A673 (cell line): ENCODE data around the gene SCGB1A1. TPM values are rescaled to one million over a fixed set of nuclear protein-coding genes. Genes with fewer than 3 reads are reported as not detected.

ENCODE experiments used
- BruUV-seq: library from RNA; stranded (reverse); fragments of 400-500 nt; replicated peaks from 2 replicates; lab custom pipeline; 2021; lab: Mats Ljungman, UMichigan
- CTCF ChIA-PET: fragments of 300-600 bp; sonication (Branson Sonifier 250); formaldehyde crosslinking; loops from one replicate; lab custom pipeline; 2022; ENCODE audit warnings: antibody characterized with exemption; lab: Charles Lee
- POLR2A ChIA-PET: fragments of 300-600 bp; sonication (Branson Sonifier 250); formaldehyde crosslinking; loops from one replicate; lab custom pipeline; 2022; ENCODE audit warnings: antibody characterized with exemption; ENCODE audit not compliant: low non-redundant PET; lab: Charles Lee
- DNase-seq: peaks from one replicate; pipeline ENCODE4 v3.0.0-alpha.2; 2015; ENCODE audit warnings: low spot score
- H3K27ac ChIP-seq: fragments of 200-600 bp; sonication (generic); 2 replicates; pipeline ENCODE4 v1.5.1; 2016; ENCODE audit warnings: mixed run types, low read depth, mild to moderate bottlenecking, mixed read lengths, antibody characterized with exemption, low read length; ENCODE audit not compliant: poor library complexity, severe bottlenecking
- H3K27me3 ChIP-seq: fragments of 200-600 bp; sonication (generic); replicated peaks from 2 replicates; pipeline ENCODE4 v1.6.1; 2017; ENCODE audit warnings: mixed run types, low read depth, mild to moderate bottlenecking, mixed read lengths, antibody characterized with exemption, low read length; ENCODE audit not compliant: insufficient read depth, poor library complexity
- H3K36me3 ChIP-seq: fragments of 200-600 bp; sonication (generic); 2 replicates; pipeline ENCODE4 v1.6.1; 2016; ENCODE audit warnings: mixed run types, mild to moderate bottlenecking, mixed read lengths, antibody characterized with exemption, low read length; ENCODE audit not compliant: insufficient read depth, poor library complexity, severe bottlenecking
- H3K4me1 ChIP-seq: fragments of 200-600 bp; sonication (generic); 2 replicates; pipeline ENCODE4 v1.6.1; 2017; ENCODE audit warnings: mixed run types, mild to moderate bottlenecking, mixed read lengths, antibody characterized with exemption, low read length; ENCODE audit not compliant: insufficient read depth, poor library complexity, severe bottlenecking
- H3K4me3 ChIP-seq: fragments of 200-600 bp; sonication (generic); 2 replicates; pipeline ENCODE4 v1.5.1; 2016; ENCODE audit warnings: low read depth, mixed run types, mild to moderate bottlenecking, mixed read lengths, low read length; ENCODE audit not compliant: poor library complexity, severe bottlenecking
- H3K9me3 ChIP-seq: fragments of 200-600 bp; sonication (generic); 2 replicates; pipeline ENCODE4 v1.6.1; 2016; ENCODE audit warnings: mixed run types, low read depth, mild to moderate bottlenecking, mixed read lengths, antibody characterized with exemption, low read length; ENCODE audit not compliant: poor library complexity, severe bottlenecking
- EZH2 ChIP-seq: fragments of 200-600 bp; sonication (generic); IDR thresholded peaks from 2 replicates; pipeline ENCODE4 v1.6.1; 2017; ENCODE audit warnings: borderline replicate concordance, low read depth, mild to moderate bottlenecking, mixed read lengths, antibody characterized with exemption, low read length; ENCODE audit not compliant: poor library complexity, severe bottlenecking
- intact Hi-C: fragments of 100-400 bp; cut with micrococcal nuclease; formaldehyde crosslinking; loops from one replicate; pipeline ENCODE4 v1.10.0; 2022; ENCODE audit not compliant: unreplicated experiment
- total RNA-seq: library from RNA; stranded (reverse); gene quantifications from 2 replicates; pipeline ENCODE4 v1.2.3, GENCODE V29; 2021
- TF ChIP-seq, protein P1 (sequence below): fragments of 300-800, 200-600 bp; sonication (generic); conservative IDR thresholded peaks from 2 replicates; pipeline ENCODE4 v1.5.1; 2017; ENCODE audit warnings: low read depth, mild to moderate bottlenecking, antibody characterized with exemption, low read length, moderate library complexity, mixed read lengths

SCGB1A1 gene
- total RNA-seq, 1 experiment from 2014 or later, result not detected

DNA sequence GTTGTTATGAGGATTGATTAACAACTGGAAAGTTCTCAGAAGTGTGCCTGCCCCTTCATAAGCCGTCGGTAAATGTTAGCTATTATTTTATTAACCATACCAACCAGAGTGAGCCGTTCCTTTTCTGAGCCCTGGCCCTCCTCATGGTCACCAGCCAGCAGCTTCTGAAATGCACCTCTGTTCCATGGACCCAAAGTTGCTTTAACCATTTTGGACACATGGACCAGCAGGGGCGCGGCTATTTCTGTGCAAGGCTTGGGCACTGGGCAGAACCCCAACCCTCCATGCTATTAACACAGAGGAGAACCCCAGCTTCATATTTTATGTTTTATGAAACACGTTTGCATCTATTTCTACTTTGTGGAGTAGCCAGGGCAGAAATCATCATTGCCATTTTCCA lies 18.6 kb upstream of the SCGB1A1 start:
- Histone ChIP-seq H3K4me3 (no peak overlapping the region), H3K27me3 (no peaks in the 10 kb centered on the region), H3K4me1 (no peaks in the 10 kb centered on the region), H3K27ac (no peak overlapping the region), H3K9me3 (no peaks in the 10 kb centered on the region), H3K36me3 (no peaks in the 10 kb centered on the region)
- intact Hi-C loops, result no loop called here
- CTCF ChIA-PET, result interaction anchor here (0.6 kb wide), 1 partner anchor 384 kb away, joined by 7 read pairs; no protein-coding TSS in a partner anchor
- no peak for TF ChIP-seq EZH2
- TF ChIP-seq, protein P1, sequence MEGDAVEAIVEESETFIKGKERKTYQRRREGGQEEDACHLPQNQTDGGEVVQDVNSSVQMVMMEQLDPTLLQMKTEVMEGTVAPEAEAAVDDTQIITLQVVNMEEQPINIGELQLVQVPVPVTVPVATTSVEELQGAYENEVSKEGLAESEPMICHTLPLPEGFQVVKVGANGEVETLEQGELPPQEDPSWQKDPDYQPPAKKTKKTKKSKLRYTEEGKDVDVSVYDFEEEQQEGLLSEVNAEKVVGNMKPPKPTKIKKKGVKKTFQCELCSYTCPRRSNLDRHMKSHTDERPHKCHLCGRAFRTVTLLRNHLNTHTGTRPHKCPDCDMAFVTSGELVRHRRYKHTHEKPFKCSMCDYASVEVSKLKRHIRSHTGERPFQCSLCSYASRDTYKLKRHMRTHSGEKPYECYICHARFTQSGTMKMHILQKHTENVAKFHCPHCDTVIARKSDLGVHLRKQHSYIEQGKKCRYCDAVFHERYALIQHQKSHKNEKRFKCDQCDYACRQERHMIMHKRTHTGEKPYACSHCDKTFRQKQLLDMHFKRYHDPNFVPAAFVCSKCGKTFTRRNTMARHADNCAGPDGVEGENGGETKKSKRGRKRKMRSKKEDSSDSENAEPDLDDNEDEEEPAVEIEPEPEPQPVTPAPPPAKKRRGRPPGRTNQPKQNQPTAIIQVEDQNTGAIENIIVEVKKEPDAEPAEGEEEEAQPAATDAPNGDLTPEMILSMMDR, result no peak
- POLR2A ChIA-PET, result no interaction called here
- DNase-seq, result no peak
- no TSS peak for BruUV-seq

DNA sequence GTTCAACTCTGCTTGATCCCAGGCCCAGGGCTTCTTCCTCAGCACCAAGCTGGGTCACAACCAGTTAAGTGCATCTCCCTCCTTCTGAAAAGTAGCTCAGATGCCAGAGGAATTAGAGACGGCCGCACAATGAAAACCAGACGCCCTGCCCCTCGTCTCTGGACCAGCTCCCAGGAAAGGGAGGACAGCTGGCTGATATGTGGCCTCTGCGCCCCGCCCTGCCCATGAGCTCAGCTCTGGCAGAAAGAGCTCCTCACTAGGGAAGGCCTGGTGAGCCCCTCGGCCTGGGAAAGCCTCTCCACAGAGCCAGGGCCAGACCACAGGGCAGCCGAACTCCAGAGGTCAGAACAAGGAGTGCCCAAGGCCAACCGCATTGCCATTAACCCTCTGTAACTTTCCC lies 18.1 kb upstream of the SCGB1A1 start:
- Histone ChIP-seq H3K36me3 (no peaks in the 10 kb centered on the region), H3K9me3 (no peaks in the 10 kb centered on the region), H3K4me1 (no peaks in the 10 kb centered on the region), H3K4me3 (no peak overlapping the region), H3K27ac (no peak overlapping the region), H3K27me3 (no peaks in the 10 kb centered on the region)
- no TSS peak for BruUV-seq
- TF ChIP-seq EZH2, result no peak
- TF ChIP-seq, protein P1, result no peak
- no peak for DNase-seq
- POLR2A ChIA-PET, result no interaction called here
- intact Hi-C loops, result no loop called here
- CTCF ChIA-PET, result interaction anchor here (0.6 kb wide), 2 partner anchors 23 to 384 kb away, joined by 5 to 7 read pairs; no protein-coding TSS in a partner anchor

DNA sequence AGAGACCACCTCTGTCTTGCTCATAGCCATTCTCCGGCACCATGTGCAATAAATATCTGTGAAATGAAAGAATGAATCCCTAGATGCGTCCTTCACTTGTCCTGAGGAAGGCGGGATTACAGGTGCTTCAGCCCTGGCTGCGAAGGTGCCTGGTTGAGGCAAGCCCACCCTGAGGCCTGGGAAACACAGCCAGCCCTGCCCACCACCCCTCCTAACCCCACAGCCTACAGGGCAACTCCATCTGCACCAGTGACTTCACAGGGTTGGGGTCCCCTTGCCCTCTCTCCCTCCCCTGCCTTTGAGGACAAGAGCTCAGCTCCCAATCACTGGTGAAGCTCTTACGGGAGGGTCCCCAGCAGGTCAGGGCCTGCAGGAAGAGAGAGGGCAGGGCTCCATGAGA lies 17.5 kb upstream of the SCGB1A1 start:
- no TSS peak for BruUV-seq
- no peak for DNase-seq
- H3K27me3 ChIP-seq, result no peaks in the 10 kb centered on the region
- H3K4me3 ChIP-seq, result no peak overlapping the region
- H3K4me1 ChIP-seq, result no peaks in the 10 kb centered on the region
- no peak overlapping the region for H3K27ac ChIP-seq
- no peaks in the 10 kb centered on the region for H3K36me3 ChIP-seq
- TF ChIP-seq, protein P1, result no peak
- no peak for TF ChIP-seq EZH2
- H3K9me3 ChIP-seq, result no peaks in the 10 kb centered on the region
- intact Hi-C loops, result no loop called here
- ChIA-PET POLR2A (interaction anchor here (0.7 kb wide), 1 partner anchor 40 kb away, joined by 3 read pairs; no protein-coding TSS in a partner anchor), CTCF (interaction anchor here (0.6 kb wide), 1 partner anchor 22 kb away, joined by 5 read pairs; no protein-coding TSS in a partner anchor)
